B cell (primary cell): Measurements from ENCODE around the gene CELF2. TPM values are rescaled to one million over a fixed set of nuclear protein-coding genes. Genes with fewer than 3 reads are reported as not detected.

Source experiments
- ATAC-seq: fragments of 200-7000 bp; cut with Tn5 transposase; one replicate; pipeline ENCODE4 v1.10.0; 2021; ENCODE audit warnings: low read depth, mild to moderate bottlenecking, moderate number of reproducible peaks, moderate library complexity
- CTCF ChIA-PET: fragments of 350-600 bp; sonication (Branson Sonifier 250); formaldehyde crosslinking; loops from one replicate; lab custom pipeline; 2021; ENCODE audit warnings: antibody characterized with exemption, inconsistent platforms; lab: Charles Lee
- POLR2A ChIA-PET: fragments of 350-600 bp; sonication (Branson Sonifier 250); formaldehyde crosslinking; loops from one replicate; lab custom pipeline; 2021; ENCODE audit warnings: antibody characterized with exemption; lab: Charles Lee
- DNase-seq: peaks from one replicate; pipeline ENCODE4 v3.0.0; 2013
- H2AFZ ChIP-seq: 2 replicates; pipeline ENCODE4 v1.6.1; 2012; ENCODE audit warnings: mild to moderate bottlenecking, low read depth, low read length; ENCODE audit not compliant: insufficient read depth, poor library complexity, severe bottlenecking
- H3K27ac ChIP-seq, 2 donors: 1 replicate in 1 of 2; 2 replicates in 1 of 2; pipeline ENCODE4 v1.5.1; 2012 to 2013; ENCODE audit warnings: low read length in 2 of 2, mild to moderate bottlenecking in 2 of 2, moderate library complexity in 1 of 2
- H3K27me3 ChIP-seq, 4 experiments: fragments of 200-600 bp in 1 of 4; sonication (generic) in 1 of 4; replicated peaks in 1 of 4; 1 replicate in 2 of 4; 2 replicates in 2 of 4; pipeline versions ENCODE4 v1.6.1 to v1.7.0; 2013 to 2016; ENCODE audit warnings: low read length in 3 of 4, mild to moderate bottlenecking in 2 of 4, mixed read lengths in 1 of 4, moderate library complexity in 1 of 4; ENCODE audit not compliant: insufficient read depth in 4 of 4, control insufficient read depth in 3 of 4; ENCODE audit errors: control extremely low read depth in 1 of 4
- H3K36me3 ChIP-seq, 2 experiments: replicated peaks in 1 of 2; 1 replicate in 1 of 2; 2 replicates in 1 of 2; pipeline versions ENCODE4 v1.6.1 to v1.7.1; 2013; ENCODE audit warnings: low read length in 1 of 2; ENCODE audit not compliant: insufficient read depth in 2 of 2, control insufficient read depth in 1 of 2; ENCODE audit errors: control extremely low read depth in 1 of 2, extremely low read depth in 1 of 2
- H3K4me1 ChIP-seq, 2 donors: fragments of 200-600 bp in 1 of 2; sonication (generic) in 1 of 2; 1 replicate in 1 of 2; 2 replicates in 1 of 2; pipeline versions ENCODE4 v1.5.1 to v1.6.1; 2013 to 2017; ENCODE audit warnings: low read length in 2 of 2; ENCODE audit not compliant: control insufficient read depth in 2 of 2, insufficient read depth in 2 of 2
- H3K4me2 ChIP-seq: replicated peaks from 2 replicates; pipeline ENCODE3; 2012; ENCODE audit warnings: mild to moderate bottlenecking, low read depth, low read length; ENCODE audit not compliant: poor library complexity, severe bottlenecking
- H3K4me3 ChIP-seq, 5 experiments: fragments of 200-600 bp in 1 of 5; sonication (generic) in 1 of 5; 1 replicate in 3 of 5; 2 replicates in 2 of 5; pipeline versions ENCODE4 v1.5.1 to v1.7.0; 2011 to 2016; ENCODE audit warnings: low read length in 4 of 5, mild to moderate bottlenecking in 4 of 5, low read depth in 2 of 5, control low read depth in 1 of 5, moderate library complexity in 1 of 5; ENCODE audit not compliant: insufficient read depth in 1 of 5; ENCODE audit errors: control extremely low read depth in 1 of 5, extremely low read depth in 1 of 5
- H3K79me2 ChIP-seq: fragments of 200-600 bp; sonication (generic); one replicate; pipeline ENCODE4 v1.6.0; 2016; ENCODE audit warnings: low read length; ENCODE audit not compliant: control insufficient read depth, insufficient read depth
- H3K9ac ChIP-seq: fragments of 200-600 bp; sonication (generic); 2 replicates; pipeline ENCODE4 v1.6.1; 2017; ENCODE audit warnings: mild to moderate bottlenecking, low read length, moderate library complexity
- H3K9me3 ChIP-seq, 3 donors: one replicate each; pipeline versions ENCODE4 v1.6.1 to v1.7.1; 2013; ENCODE audit warnings: low read length in 2 of 3; ENCODE audit not compliant: control insufficient read depth in 2 of 3, insufficient read depth in 1 of 3; ENCODE audit errors: control extremely low read depth in 1 of 3
- H4K20me1 ChIP-seq: 2 replicates; pipeline ENCODE4 v1.6.0; 2012; ENCODE audit warnings: mild to moderate bottlenecking, low read length; ENCODE audit not compliant: insufficient read depth, control insufficient read depth, poor library complexity, severe bottlenecking
- H3K27ac Mint-ChIP-seq: one replicate; pipeline ENCODE4 v1.8.0; 2021; ENCODE audit warnings: mixed read lengths
- H3K27me3 Mint-ChIP-seq: one replicate; pipeline ENCODE4 v1.8.0; 2021; ENCODE audit warnings: mixed read lengths
- H3K4me1 Mint-ChIP-seq: one replicate; pipeline ENCODE4 v1.8.0; 2021; ENCODE audit warnings: mixed read lengths
- H3K4me3 Mint-ChIP-seq: one replicate; pipeline ENCODE4 v1.8.0; 2021; ENCODE audit warnings: mixed read lengths
- H3K9me3 Mint-ChIP-seq: one replicate; pipeline ENCODE4 v1.8.0; 2022; ENCODE audit warnings: mixed read lengths; ENCODE audit not compliant: insufficient read depth
- EZH2 ChIP-seq: IDR thresholded peaks from 2 replicates; pipeline ENCODE4 v1.6.1; 2012; ENCODE audit warnings: borderline replicate concordance, low read depth, mild to moderate bottlenecking, moderate library complexity, low read length; ENCODE audit not compliant: insufficient read depth, poor library complexity, severe bottlenecking
- WGBS: methylation state at CpG from one replicate; pipeline ENCODE4 v1.1.5; 2013; ENCODE audit warnings: missing lambda C conversion rate; ENCODE audit not compliant: insufficient coverage; 5-methylcytosine and 5-hydroxymethylcytosine counted together
- intact Hi-C: fragments of 100-400 bp; cut with micrococcal nuclease; formaldehyde crosslinking; loops from one replicate; pipeline ENCODE4 v1.10.0; 2022
- polyA plus RNA-seq: library from polyadenylated mRNA; depleted of rRNA; stranded (reverse); fragments of >200 nt; gene quantifications from 2 replicates; pipeline ENCODE4 v1.2.3, GENCODE V29; 2012
- total RNA-seq, 2 donors: library from RNA; stranded (reverse); fragments of 120-200 nt in 1 of 2; gene quantifications; 1 replicate in 1 of 2; 2 replicates in 1 of 2; pipeline versions ENCODE4 v1.2.3 to v1.2.4, GENCODE V29; 2013 to 2022
- TF ChIP-seq, protein P1 (sequence below): fragments of 200-600 bp; IDR thresholded peaks from one replicate; pipeline ENCODE4 v1.8.0; 2022; ENCODE audit warnings: antibody characterized with exemption, mild to moderate bottlenecking

The CELF2 gene
- total and polyA plus RNA-seq, 2 donors (not counting 1 experiment from before 2014, with no cell fraction given): 59.5 to 112 TPM

DNA sequence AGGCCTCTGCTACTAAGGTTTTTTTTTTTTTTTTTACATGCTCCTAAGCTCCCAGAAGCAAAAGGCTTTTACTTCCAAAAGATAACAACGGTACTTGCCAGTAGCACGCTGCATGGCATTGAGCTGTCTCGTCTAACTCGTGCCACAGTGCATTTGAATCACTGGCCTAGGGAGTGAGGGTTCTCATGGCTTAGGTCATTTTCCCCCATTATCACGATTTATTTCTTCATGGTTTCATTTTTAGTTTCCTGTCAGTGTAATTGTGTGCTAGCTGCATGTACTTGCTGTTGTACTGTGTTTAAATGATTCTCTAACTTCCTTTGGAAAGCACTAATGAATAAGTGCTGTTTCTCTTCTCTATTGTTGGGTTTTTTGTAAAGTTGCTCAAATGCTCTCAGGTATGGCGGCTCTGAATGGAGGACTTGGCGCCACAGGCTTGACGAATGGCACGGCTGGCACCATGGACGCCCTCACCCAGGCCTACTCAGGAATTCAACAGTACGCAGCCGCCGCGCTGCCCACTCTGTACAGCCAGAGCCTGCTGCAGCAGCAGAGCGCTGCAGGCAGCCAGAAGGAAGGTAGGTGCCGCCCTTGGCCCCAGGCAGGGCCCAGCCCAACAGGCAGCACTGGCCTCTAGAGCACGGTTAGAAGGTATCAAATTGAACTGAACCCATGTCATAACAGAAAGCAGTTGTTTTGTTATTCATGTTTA, 303.3 kb downstream of the CELF2 start:
- H3K27ac Mint-ChIP-seq: no peak overlapping the region
- Histone ChIP-seq H3K27ac (no peak overlapping the region), H2AFZ (no peak overlapping the region), H3K4me1 (no peaks in the 10 kb centered on the region), H3K36me3 (peaks cover 3 to 98% of the 10 kb centered on the region in 2 experiments), H3K27me3 (no peaks in the 10 kb centered on the region), H4K20me1 (peaks cover 39% of the 10 kb centered on the region), H3K4me3 (no peak overlapping the region), H3K9ac (no peak overlapping the region), H3K9me3 (no peaks in the 10 kb centered on the region), H3K4me2 (no peak overlapping the region), H3K79me2 (no peaks in the 10 kb centered on the region)
- no peak for TF ChIP-seq EZH2
- TF ChIP-seq, protein P1, sequence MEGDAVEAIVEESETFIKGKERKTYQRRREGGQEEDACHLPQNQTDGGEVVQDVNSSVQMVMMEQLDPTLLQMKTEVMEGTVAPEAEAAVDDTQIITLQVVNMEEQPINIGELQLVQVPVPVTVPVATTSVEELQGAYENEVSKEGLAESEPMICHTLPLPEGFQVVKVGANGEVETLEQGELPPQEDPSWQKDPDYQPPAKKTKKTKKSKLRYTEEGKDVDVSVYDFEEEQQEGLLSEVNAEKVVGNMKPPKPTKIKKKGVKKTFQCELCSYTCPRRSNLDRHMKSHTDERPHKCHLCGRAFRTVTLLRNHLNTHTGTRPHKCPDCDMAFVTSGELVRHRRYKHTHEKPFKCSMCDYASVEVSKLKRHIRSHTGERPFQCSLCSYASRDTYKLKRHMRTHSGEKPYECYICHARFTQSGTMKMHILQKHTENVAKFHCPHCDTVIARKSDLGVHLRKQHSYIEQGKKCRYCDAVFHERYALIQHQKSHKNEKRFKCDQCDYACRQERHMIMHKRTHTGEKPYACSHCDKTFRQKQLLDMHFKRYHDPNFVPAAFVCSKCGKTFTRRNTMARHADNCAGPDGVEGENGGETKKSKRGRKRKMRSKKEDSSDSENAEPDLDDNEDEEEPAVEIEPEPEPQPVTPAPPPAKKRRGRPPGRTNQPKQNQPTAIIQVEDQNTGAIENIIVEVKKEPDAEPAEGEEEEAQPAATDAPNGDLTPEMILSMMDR: no peak
- H3K4me1 Mint-ChIP-seq: no peaks in the 10 kb centered on the region
- H3K4me3 Mint-ChIP-seq: no peak overlapping the region
- H3K27me3 Mint-ChIP-seq: no peaks in the 10 kb centered on the region
- POLR2A ChIA-PET: no interaction called here
- H3K9me3 Mint-ChIP-seq: no peaks in the 10 kb centered on the region
- no peak for DNase-seq
- 98% methylated on average over 12 of the region's 17 CpGs for WGBS
- intact Hi-C loops: no loop called here
- no peak for ATAC-seq
- CTCF ChIA-PET: no interaction called here

DNA sequence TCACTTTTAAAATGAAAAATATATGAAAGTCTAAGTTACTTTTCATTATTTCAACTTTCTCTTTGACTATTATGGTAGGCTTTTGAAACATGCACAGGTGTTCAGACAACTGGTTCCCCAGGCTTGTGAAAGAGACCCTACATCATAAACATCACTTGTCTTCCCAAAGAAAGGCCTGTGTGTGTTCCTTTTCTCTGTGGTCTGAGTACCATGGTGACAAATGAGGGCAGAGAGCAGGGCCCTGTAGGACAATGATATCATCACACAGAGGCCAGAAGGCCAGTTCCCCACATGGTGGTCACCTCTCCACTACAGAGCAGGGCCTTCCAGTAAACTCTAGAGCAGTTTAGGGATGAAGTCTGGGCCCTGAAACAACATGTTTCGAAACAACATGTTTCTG, 305.0 kb downstream of the CELF2 start:
- ATAC-seq: no peak
- Histone ChIP-seq H3K36me3 (peaks cover 5 to 97% of the 10 kb centered on the region in 2 experiments), H3K9ac (no peak overlapping the region), H3K4me1 (peaks cover 0 to 4% of the 10 kb centered on the region in 2 donors), H2AFZ (no peak overlapping the region), H3K4me3 (no peak overlapping the region), H3K27me3 (no peaks in the 10 kb centered on the region), H3K9me3 (no peaks in the 10 kb centered on the region), H3K27ac (peak overlapping the region in 1 of 2 donors; percentile 4), H3K79me2 (no peaks in the 10 kb centered on the region), H3K4me2 (no peak overlapping the region), H4K20me1 (peaks cover 55% of the 10 kb centered on the region)
- DNase-seq: no peak
- peaks cover 3% of the 10 kb centered on the region for H3K4me1 Mint-ChIP-seq
- no peaks in the 10 kb centered on the region for H3K27me3 Mint-ChIP-seq
- no CpG with 5 or more reads among the region's 1 CpG for WGBS
- no peak overlapping the region for H3K27ac Mint-ChIP-seq
- intact Hi-C loops: no loop called here
- no peaks in the 10 kb centered on the region for H3K9me3 Mint-ChIP-seq
- CTCF ChIA-PET: no interaction called here
- TF ChIP-seq, protein P1: no peak
- no peak for TF ChIP-seq EZH2
- POLR2A ChIA-PET: no interaction called here
- H3K4me3 Mint-ChIP-seq: no peak overlapping the region
